ENCODE data around the gene MAT2A.

MAT2A gene

DNA sequence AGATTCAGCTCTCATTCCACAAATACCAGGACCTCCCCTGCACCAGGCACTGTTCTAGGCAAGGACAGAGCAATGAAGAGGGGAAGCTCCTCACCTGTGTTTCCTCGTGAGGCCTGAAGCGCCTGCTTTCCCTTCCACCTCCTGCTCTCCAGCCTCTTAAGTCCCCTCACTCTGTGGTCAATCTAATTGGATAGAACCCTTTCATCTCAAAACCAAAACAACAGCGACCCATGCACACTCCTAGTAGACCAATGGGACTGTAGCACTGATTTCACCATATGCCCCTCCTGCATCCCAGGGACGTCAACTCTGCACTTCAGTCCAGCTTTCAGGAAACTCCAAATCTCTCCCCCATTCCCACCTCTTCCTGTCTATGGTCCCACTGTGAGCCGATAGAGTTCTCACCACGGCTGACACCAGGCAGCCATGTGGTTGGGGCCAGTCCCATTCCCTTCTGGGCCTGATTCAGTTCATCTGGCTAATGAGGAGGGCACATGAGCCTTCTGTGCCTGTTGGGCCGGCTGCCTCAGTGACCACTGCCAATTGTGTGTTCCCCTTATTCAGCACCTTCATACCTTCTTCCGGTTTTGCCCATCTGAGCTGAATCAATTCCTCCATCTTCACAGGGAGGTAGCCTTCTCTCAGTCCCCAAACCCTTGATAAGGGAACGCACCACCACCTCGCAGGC lies 33.3 kb upstream of the MAT2A start:
- no peak for DNase-seq (ENCODE audit: low read depth, low spot score)
- H3K36me3 ChIP-seq (ENCODE audit: control insufficient read depth, insufficient read depth, low read length), result no peaks in the 10 kb centered on the region
- H3K4me1 ChIP-seq (ENCODE audit: control insufficient read depth, insufficient read depth, low read length), result no peaks in the 10 kb centered on the region
- WGBS (ENCODE audit: insufficient coverage, insufficient read length), result no CpG with 5 or more reads among the region's 10 CpGs
- H3K27ac ChIP-seq (ENCODE audit: low read length), result no peak overlapping the region
- no peaks in the 10 kb centered on the region for H3K9me3 ChIP-seq (ENCODE audit: control insufficient read depth, insufficient read depth, low read length)
- no peaks in the 10 kb centered on the region for H3K27me3 ChIP-seq (ENCODE audit: control insufficient read depth, insufficient read depth, low read length)
- H3K4me3 ChIP-seq (ENCODE audit: low read length), result no peak overlapping the region

DNA sequence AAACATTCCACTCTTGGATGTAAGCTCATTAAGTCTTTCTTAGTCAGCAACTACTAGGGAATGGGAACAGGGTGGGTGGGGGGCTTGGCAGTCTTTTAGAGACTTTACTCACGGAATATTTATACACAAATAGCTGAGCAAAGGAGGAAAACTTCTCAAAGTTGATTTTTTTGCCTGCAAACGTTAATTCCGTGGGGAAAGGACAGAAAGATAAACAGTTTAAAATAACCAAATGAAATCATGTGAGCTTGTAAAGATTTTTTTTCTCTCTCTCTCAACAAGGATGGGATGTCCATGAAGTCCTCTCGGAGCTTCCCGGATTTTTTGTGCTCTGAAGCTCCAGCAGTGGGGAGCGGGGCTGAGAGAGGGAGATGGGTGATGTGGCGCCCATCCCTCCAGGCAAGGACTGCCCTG lies 32.2 kb upstream of the MAT2A start:
- WGBS (ENCODE audit: insufficient coverage, insufficient read length), result no CpG with 5 or more reads among the region's 7 CpGs
- Histone ChIP-seq H3K27me3 (ENCODE audit: control insufficient read depth, insufficient read depth, low read length) (no peaks in the 10 kb centered on the region), H3K9me3 (ENCODE audit: control insufficient read depth, insufficient read depth, low read length) (no peaks in the 10 kb centered on the region), H3K27ac (ENCODE audit: low read length) (no peak overlapping the region), H3K36me3 (ENCODE audit: control insufficient read depth, insufficient read depth, low read length) (no peaks in the 10 kb centered on the region), H3K4me1 (ENCODE audit: control insufficient read depth, insufficient read depth, low read length) (no peaks in the 10 kb centered on the region), H3K4me3 (ENCODE audit: low read length) (no peak overlapping the region)
- DNase-seq (ENCODE audit: low read depth, low spot score), result no peak

- H3K4me1 ChIP-seq (ENCODE audit: control insufficient read depth, insufficient read depth, low read length), result no peaks in the 10 kb centered on the region
- WGBS (ENCODE audit: insufficient coverage, insufficient read length), result no CpG with 5 or more reads among the region's 6 CpGs
Measured at GRCh38 chr2:85511008-85511811, 27.8 kb upstream of the MAT2A start.

DNA sequence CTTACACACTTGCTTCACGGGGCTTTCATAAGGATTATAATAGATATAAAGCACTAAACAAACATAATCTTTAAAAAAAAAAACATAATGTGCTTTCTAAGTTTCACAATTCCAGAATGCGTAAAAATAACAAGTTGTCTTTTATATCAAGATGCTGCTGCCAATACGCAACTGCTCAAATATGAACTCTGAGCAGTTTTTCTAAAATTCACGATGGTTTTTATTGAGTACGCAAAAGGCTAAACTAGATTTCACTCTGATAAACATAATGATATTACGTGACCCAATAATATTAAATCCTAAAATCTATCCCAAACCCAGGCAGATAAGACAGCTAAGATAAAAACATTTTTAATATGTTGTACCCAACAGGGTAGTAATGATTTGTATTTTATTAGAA lies 24.6 kb upstream of the MAT2A start:
- no peaks in the 10 kb centered on the region for H3K9me3 ChIP-seq (ENCODE audit: control insufficient read depth, insufficient read depth, low read length)
- H3K27me3 ChIP-seq (ENCODE audit: control insufficient read depth, insufficient read depth, low read length), result no peaks in the 10 kb centered on the region
- no peak for DNase-seq (ENCODE audit: low read depth, low spot score)
- no peak overlapping the region for H3K27ac ChIP-seq (ENCODE audit: low read length)
- WGBS (ENCODE audit: insufficient coverage, insufficient read length), result no CpG with 5 or more reads among the region's 6 CpGs
- H3K4me1 ChIP-seq (ENCODE audit: control insufficient read depth, insufficient read depth, low read length), result no peaks in the 10 kb centered on the region
- H3K36me3 ChIP-seq (ENCODE audit: control insufficient read depth, insufficient read depth, low read length), result no peaks in the 10 kb centered on the region
- no peak overlapping the region for H3K4me3 ChIP-seq (ENCODE audit: low read length)

More at GRCh38 chr2:85511008-85511811, 27.8 kb upstream of the MAT2A start:
- no peaks in the 10 kb centered on the region for H3K9me3 ChIP-seq (ENCODE audit: control insufficient read depth, insufficient read depth, low read length)
- H3K27ac ChIP-seq (ENCODE audit: low read length), result no peak overlapping the region
- H3K36me3 ChIP-seq (ENCODE audit: control insufficient read depth, insufficient read depth, low read length), result no peaks in the 10 kb centered on the region
- DNase-seq (ENCODE audit: low read depth, low spot score), result no peak
- no peak overlapping the region for H3K4me3 ChIP-seq (ENCODE audit: low read length)
- no peaks in the 10 kb centered on the region for H3K27me3 ChIP-seq (ENCODE audit: control insufficient read depth, insufficient read depth, low read length)

- Histone ChIP-seq H3K4me1 (ENCODE audit: control insufficient read depth, insufficient read depth, low read length) (no peaks in the 10 kb centered on the region), H3K36me3 (ENCODE audit: control insufficient read depth, insufficient read depth, low read length) (no peaks in the 10 kb centered on the region), H3K9me3 (ENCODE audit: control insufficient read depth, insufficient read depth, low read length) (no peaks in the 10 kb centered on the region), H3K4me3 (ENCODE audit: low read length) (no peak overlapping the region), H3K27me3 (ENCODE audit: control insufficient read depth, insufficient read depth, low read length) (no peaks in the 10 kb centered on the region), H3K27ac (ENCODE audit: low read length) (no peak overlapping the region)
- DNase-seq (ENCODE audit: low read depth, low spot score), result no peak
- WGBS (ENCODE audit: insufficient coverage, insufficient read length), result no CpG with 5 or more reads among the region's 8 CpGs
Measured at GRCh38 chr2:85516653-85517389, 22.1 kb upstream of the MAT2A start.

GRCh38 chr2:85522090-85522647 lies 16.8 kb upstream of the MAT2A start:
- Histone ChIP-seq H3K9me3 (ENCODE audit: control insufficient read depth, insufficient read depth, low read length) (no peaks in the 10 kb centered on the region), H3K36me3 (ENCODE audit: control insufficient read depth, insufficient read depth, low read length) (no peaks in the 10 kb centered on the region), H3K27me3 (ENCODE audit: control insufficient read depth, insufficient read depth, low read length) (no peaks in the 10 kb centered on the region), H3K27ac (ENCODE audit: low read length) (no peak overlapping the region), H3K4me3 (ENCODE audit: low read length) (no peak overlapping the region), H3K4me1 (ENCODE audit: control insufficient read depth, insufficient read depth, low read length) (peaks cover 3% of the 10 kb centered on the region; the same call in 1 of the 2 replicates)
- no peak for DNase-seq (ENCODE audit: low read depth, low spot score)
- no CpG with 5 or more reads among the region's 6 CpGs for WGBS (ENCODE audit: insufficient coverage, insufficient read length)

GRCh38 chr2:85523062-85523902 lies 15.7 kb upstream of the MAT2A start:
- Histone ChIP-seq H3K27me3 (ENCODE audit: control insufficient read depth, insufficient read depth, low read length) (no peaks in the 10 kb centered on the region), H3K36me3 (ENCODE audit: control insufficient read depth, insufficient read depth, low read length) (no peaks in the 10 kb centered on the region), H3K4me3 (ENCODE audit: low read length) (no peak overlapping the region), H3K9me3 (ENCODE audit: control insufficient read depth, insufficient read depth, low read length) (no peaks in the 10 kb centered on the region), H3K4me1 (ENCODE audit: control insufficient read depth, insufficient read depth, low read length) (peaks cover 3% of the 10 kb centered on the region; the same call in 1 of the 2 replicates), H3K27ac (ENCODE audit: low read length) (no peak overlapping the region)
- DNase-seq (ENCODE audit: low read depth, low spot score), result no peak
- no CpG with 5 or more reads among the region's 8 CpGs for WGBS (ENCODE audit: insufficient coverage, insufficient read length)

- H3K4me1 ChIP-seq (ENCODE audit: control insufficient read depth, insufficient read depth, low read length), result peaks cover 3% of the 10 kb centered on the region; the same call in 1 of the 2 replicates
- H3K36me3 ChIP-seq (ENCODE audit: control insufficient read depth, insufficient read depth, low read length), result no peaks in the 10 kb centered on the region
- DNase-seq (ENCODE audit: low read depth, low spot score), result no peak
- no peaks in the 10 kb centered on the region for H3K9me3 ChIP-seq (ENCODE audit: control insufficient read depth, insufficient read depth, low read length)
- no CpG with 5 or more reads among the region's 5 CpGs for WGBS (ENCODE audit: insufficient coverage, insufficient read length)
- no peaks in the 10 kb centered on the region for H3K27me3 ChIP-seq (ENCODE audit: control insufficient read depth, insufficient read depth, low read length)
- H3K4me3 ChIP-seq (ENCODE audit: low read length), result no peak overlapping the region
- H3K27ac ChIP-seq (ENCODE audit: low read length), result no peak overlapping the region
Measured at GRCh38 chr2:85523903-85524335, 15.0 kb upstream of the MAT2A start.

DNA sequence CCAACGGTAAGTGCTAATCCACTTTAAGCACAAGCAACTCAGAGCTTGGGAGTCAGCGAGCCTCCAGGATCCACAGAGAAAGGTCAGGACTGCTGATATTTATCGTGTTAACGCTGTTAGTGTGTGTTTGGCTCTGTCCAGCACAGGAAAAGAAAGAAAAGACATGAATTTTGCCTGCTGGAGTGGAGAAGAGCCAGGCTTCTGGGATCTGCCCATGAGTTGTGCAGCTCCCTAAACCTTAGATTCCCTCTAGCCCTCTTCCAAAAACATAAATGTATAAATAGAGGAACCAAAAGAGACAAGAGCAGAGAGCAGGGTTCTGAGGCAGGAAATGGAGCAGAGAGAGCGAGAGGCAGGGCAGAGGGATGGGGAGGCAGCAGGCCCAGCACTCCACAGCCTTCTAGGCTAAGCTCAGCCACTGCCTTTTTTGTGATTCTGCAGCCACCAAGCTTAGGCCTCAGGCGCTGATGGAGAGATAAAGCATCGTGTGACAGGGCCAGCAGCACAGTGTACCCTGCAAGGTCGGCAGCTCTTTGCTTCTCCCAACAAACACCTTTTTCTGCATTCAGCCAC lies 14.5 kb upstream of the MAT2A start:
- H3K9me3 ChIP-seq (ENCODE audit: control insufficient read depth, insufficient read depth, low read length), result no peaks in the 10 kb centered on the region
- H3K4me1 ChIP-seq (ENCODE audit: control insufficient read depth, insufficient read depth, low read length), result peaks cover 3% of the 10 kb centered on the region; the same call in 1 of the 2 replicates
- no CpG with 5 or more reads among the region's 8 CpGs for WGBS (ENCODE audit: insufficient coverage, insufficient read length)
- H3K36me3 ChIP-seq (ENCODE audit: control insufficient read depth, insufficient read depth, low read length), result no peaks in the 10 kb centered on the region
- H3K27me3 ChIP-seq (ENCODE audit: control insufficient read depth, insufficient read depth, low read length), result no peaks in the 10 kb centered on the region
- DNase-seq (ENCODE audit: low read depth, low spot score), result no peak
- no peak overlapping the region for H3K27ac ChIP-seq (ENCODE audit: low read length)
- no peak overlapping the region for H3K4me3 ChIP-seq (ENCODE audit: low read length)

All from iPS DF 6.9 (cell line).